Measurements from ENCODE around the gene C2orf69. TPM values are rescaled to one million over a fixed set of nuclear protein-coding genes. Genes with fewer than 3 reads are reported as not detected.

The C2orf69 gene, protein sequence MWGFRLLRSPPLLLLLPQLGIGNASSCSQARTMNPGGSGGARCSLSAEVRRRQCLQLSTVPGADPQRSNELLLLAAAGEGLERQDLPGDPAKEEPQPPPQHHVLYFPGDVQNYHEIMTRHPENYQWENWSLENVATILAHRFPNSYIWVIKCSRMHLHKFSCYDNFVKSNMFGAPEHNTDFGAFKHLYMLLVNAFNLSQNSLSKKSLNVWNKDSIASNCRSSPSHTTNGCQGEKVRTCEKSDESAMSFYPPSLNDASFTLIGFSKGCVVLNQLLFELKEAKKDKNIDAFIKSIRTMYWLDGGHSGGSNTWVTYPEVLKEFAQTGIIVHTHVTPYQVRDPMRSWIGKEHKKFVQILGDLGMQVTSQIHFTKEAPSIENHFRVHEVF
- total RNA-seq: 34.8 TPM

DNA sequence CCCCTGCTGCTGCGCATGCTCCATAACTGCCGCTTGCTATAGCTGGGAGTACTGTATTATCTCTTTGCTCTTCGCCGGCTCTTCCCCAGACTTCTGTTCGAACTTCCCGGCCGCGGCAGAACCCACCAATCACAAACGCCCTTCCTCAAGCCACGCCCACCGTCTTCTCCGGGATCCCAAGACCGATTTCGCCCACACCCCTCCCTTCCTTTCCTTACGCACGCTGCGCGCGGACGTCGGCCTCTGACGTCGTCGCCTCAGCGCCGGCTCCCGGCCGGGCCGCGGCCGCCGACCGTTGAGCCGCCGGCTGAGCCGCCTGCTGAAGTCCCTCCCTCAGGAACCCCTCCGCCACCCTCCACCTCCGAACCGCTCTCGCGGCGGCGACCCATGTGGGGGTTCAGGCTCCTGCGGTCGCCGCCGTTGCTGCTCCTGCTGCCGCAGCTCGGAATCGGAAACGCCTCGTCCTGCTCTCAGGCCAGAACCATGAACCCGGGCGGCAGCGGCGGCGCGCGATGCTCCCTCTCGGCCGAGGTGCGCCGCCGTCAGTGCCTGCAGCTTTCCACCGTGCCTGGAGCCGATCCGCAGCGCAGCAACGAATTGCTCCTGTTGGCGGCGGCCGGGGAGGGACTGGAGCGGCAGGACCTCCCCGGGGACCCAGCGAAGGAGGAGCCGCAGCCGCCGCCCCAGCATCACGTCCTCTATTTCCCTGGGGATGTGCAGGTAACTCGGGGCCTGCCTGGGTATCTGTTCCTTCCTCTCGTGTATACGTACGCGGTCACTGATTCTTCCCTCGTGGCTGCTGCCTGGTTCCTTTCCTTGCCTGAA is at the start of gene C2orf69:
Gene C2orf69 (plus strand): TSS at position 242 of the 825 bp plus-strand sequence. CDS start 146 bp downstream, at position 388.

DNA sequence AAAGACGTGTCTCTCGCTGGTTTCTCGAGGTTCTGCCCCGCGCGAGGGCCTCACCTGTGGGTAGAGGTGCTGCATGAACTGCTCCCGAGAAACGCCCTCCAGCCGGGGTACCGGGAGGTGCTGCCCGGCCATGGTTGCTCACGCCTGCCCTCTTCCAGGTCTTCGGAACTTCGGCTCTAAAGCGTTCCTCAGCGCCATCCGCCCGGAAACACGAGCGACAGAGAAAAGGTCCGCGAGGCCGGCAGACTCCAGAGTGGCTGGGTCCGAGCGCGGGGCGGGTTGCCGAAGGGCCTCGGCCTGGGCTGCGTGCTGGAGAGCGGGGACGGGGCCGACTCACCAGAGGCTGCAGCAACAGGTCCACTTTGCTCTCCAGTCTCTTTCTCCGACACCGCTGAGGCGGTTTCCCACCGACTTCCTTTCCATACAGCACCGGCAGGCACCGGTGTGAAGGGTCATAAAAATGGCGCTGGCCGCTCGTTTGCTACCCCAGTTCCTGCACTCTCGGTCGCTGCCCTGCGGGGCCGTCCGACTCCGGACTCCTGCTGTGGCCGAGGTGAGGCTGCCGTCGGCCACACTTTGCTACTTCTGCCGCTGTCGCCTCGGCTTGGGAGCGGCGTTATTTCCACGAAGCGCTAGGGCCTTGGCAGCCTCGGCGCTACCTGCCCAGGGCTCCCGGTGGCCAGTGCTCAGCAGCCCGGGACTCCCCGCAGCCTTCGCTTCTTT is 44.4 kb downstream of the C2orf69 start, which contains the start of the genes MAIP1 and TYW5:
Gene MAIP1 (plus strand): TSS at position 244 of the 723 bp plus-strand sequence. CDS start 217 bp downstream, at position 461.
Gene TYW5 (minus strand): TSS at position 153 of the 723 bp plus-strand sequence. CDS start 21 bp downstream, at position 132.

Small RNAs within 50 kb of the gene (small RNA-seq; reads per million reads assigned to genes)
- gene AC108032.1: not detected
- not detected for gene RN7SL717P

Other genes starting within 250 kb of the C2orf69 start
- gene FTCDNL1, start 60.1 kb upstream of the C2orf69 start, total RNA-seq: 4.8 TPM
- gene TYW5, start 44.2 kb downstream of the C2orf69 start, total RNA-seq: 15.7 TPM
- 20.3 TPM for gene MAIP1, start 44.3 kb downstream of the C2orf69 start, total RNA-seq

Measured in diencephalon (tissue), 1 donor.